Measurements from ENCODE around the gene SULT1C3. TPM values are rescaled to one million over a fixed set of nuclear protein-coding genes. Genes with fewer than 3 reads are reported as not detected.

SULT1C3 gene
- total and polyA plus RNA-seq, 2 donors (not counting 1 experiment from before 2014, with no cell fraction given), result not detected

- intact Hi-C loops (cut with micrococcal nuclease), result no loop called here
- WGBS (ENCODE audit: insufficient coverage), result 79% methylated on average over 3 of the region's 7 CpGs
Measured at GRCh38 chr2:108194409-108195132, 45.2 kb upstream of the SULT1C3 start.

GRCh38 chr2:108195133-108195439 lies 44.7 kb upstream of the SULT1C3 start:
- no peak overlapping the region for H3K4me3 Mint-ChIP-seq
- TF ChIP-seq CTCF (IDR thresholded peaks at IDR 0.05), result peak; percentile 3
- no peak for TF ChIP-seq EZH2 (IDR thresholded peaks at IDR 0.05; ENCODE audit: borderline replicate concordance, insufficient read depth, low read depth, low read length, poor library complexity, severe bottlenecking)
- POLR2A ChIA-PET, result no interaction called here
- Histone ChIP-seq H3K79me2 (ENCODE audit: control insufficient read depth, insufficient read depth, low read length) (no peaks in the 10 kb centered on the region), H2AFZ (ENCODE audit: insufficient read depth, low read depth, low read length, poor library complexity, severe bottlenecking) (no peak overlapping the region), H3K27me3 (replicated peaks in 1 of 4; ENCODE audit: control extremely low read depth in 1 of 4, control insufficient read depth in 3 of 4, insufficient read depth in 4 of 4, low read length in 3 of 4) (no peaks in the 10 kb centered on the region), H4K20me1 (ENCODE audit: control insufficient read depth, insufficient read depth, low read length, poor library complexity, severe bottlenecking) (no peaks in the 10 kb centered on the region), H3K36me3 (replicated peaks in 1 of 2; ENCODE audit: control extremely low read depth in 1 of 2, control insufficient read depth in 1 of 2, extremely low read depth in 1 of 2, insufficient read depth in 2 of 2, low read length in 1 of 2) (no peaks in the 10 kb centered on the region), H3K4me2 (replicated peaks; ENCODE audit: low read depth, low read length, poor library complexity, severe bottlenecking) (no peak overlapping the region), H3K27ac (ENCODE audit: low read length in 2 of 2) (no peak overlapping the region), H3K9ac (ENCODE audit: low read length) (no peak overlapping the region), H3K4me3 (ENCODE audit: control extremely low read depth in 1 of 5, extremely low read depth in 1 of 5, insufficient read depth in 1 of 5, low read depth in 2 of 5, low read length in 4 of 5) (no peak overlapping the region), H3K9me3 (ENCODE audit: control extremely low read depth in 1 of 3, control insufficient read depth in 2 of 3, insufficient read depth in 1 of 3, low read length in 2 of 3) (peaks cover 0 to 3% (median 2%) of the 10 kb centered on the region in 3 donors), H3K4me1 (ENCODE audit: control insufficient read depth in 2 of 2, insufficient read depth in 2 of 2, low read length in 2 of 2) (no peaks in the 10 kb centered on the region)
- intact Hi-C loops (cut with micrococcal nuclease), result no loop called here
- peaks cover 18% of the 10 kb centered on the region for H3K27me3 Mint-ChIP-seq
- H3K4me1 Mint-ChIP-seq, result no peaks in the 10 kb centered on the region
- H3K9me3 Mint-ChIP-seq (ENCODE audit: insufficient read depth), result peaks cover 3% of the 10 kb centered on the region
- CTCF ChIA-PET, result no interaction called here
- no peak for ATAC-seq (ENCODE audit: low read depth)
- no peak for DNase-seq
- H3K27ac Mint-ChIP-seq, result no peak overlapping the region

More at GRCh38 chr2:108194409-108195132, 45.2 kb upstream of the SULT1C3 start:
- peaks cover 0 to 3% (median 2%) of the 10 kb centered on the region in 3 donors for H3K9me3 ChIP-seq (ENCODE audit: control extremely low read depth in 1 of 3, control insufficient read depth in 2 of 3, insufficient read depth in 1 of 3, low read length in 2 of 3)
- H3K4me3 ChIP-seq (ENCODE audit: control extremely low read depth in 1 of 5, extremely low read depth in 1 of 5, insufficient read depth in 1 of 5, low read depth in 2 of 5, low read length in 4 of 5), result no peak overlapping the region
- H3K9ac ChIP-seq (ENCODE audit: low read length), result no peak overlapping the region
- no peak overlapping the region for H3K4me2 ChIP-seq (replicated peaks; ENCODE audit: low read depth, low read length, poor library complexity, severe bottlenecking)
- H3K4me3 Mint-ChIP-seq, result no peak overlapping the region
- H3K27ac Mint-ChIP-seq, result no peak overlapping the region
- H3K36me3 ChIP-seq (replicated peaks in 1 of 2; ENCODE audit: control extremely low read depth in 1 of 2, control insufficient read depth in 1 of 2, extremely low read depth in 1 of 2, insufficient read depth in 2 of 2, low read length in 1 of 2), result no peaks in the 10 kb centered on the region
- TF ChIP-seq CTCF (IDR thresholded peaks at IDR 0.05) (peak; percentile 52), EZH2 (IDR thresholded peaks at IDR 0.05; ENCODE audit: borderline replicate concordance, insufficient read depth, low read depth, low read length, poor library complexity, severe bottlenecking) (no peak)
- no peak overlapping the region for H3K27ac ChIP-seq (ENCODE audit: low read length in 2 of 2)
- no peaks in the 10 kb centered on the region for H3K27me3 ChIP-seq (replicated peaks in 1 of 4; ENCODE audit: control extremely low read depth in 1 of 4, control insufficient read depth in 3 of 4, insufficient read depth in 4 of 4, low read length in 3 of 4)
- DNase-seq, result no peak
- ChIA-PET CTCF (interaction anchor here (1.0 kb wide), 1 partner anchor 18 kb away, joined by 3 read pairs; no protein-coding TSS in a partner anchor), POLR2A (no interaction called here)
- no peaks in the 10 kb centered on the region for H3K4me1 Mint-ChIP-seq
- peaks cover 18% of the 10 kb centered on the region for H3K27me3 Mint-ChIP-seq
- no peaks in the 10 kb centered on the region for H3K79me2 ChIP-seq (ENCODE audit: control insufficient read depth, insufficient read depth, low read length)
- no peak overlapping the region for H2AFZ ChIP-seq (ENCODE audit: insufficient read depth, low read depth, low read length, poor library complexity, severe bottlenecking)
- peaks cover 3% of the 10 kb centered on the region for H3K9me3 Mint-ChIP-seq (ENCODE audit: insufficient read depth)
- H4K20me1 ChIP-seq (ENCODE audit: control insufficient read depth, insufficient read depth, low read length, poor library complexity, severe bottlenecking), result no peaks in the 10 kb centered on the region
- ATAC-seq (ENCODE audit: low read depth), result no peak
- H3K4me1 ChIP-seq (ENCODE audit: control insufficient read depth in 2 of 2, insufficient read depth in 2 of 2, low read length in 2 of 2), result no peaks in the 10 kb centered on the region
